ENCODE data around the gene STX3. TPM values are rescaled to one million over a fixed set of nuclear protein-coding genes. Genes with fewer than 3 reads are reported as not detected.
A peak's percentile ranks its signal among the peaks of the same experiment; 100 is the strongest.

The STX3 gene
- total RNA-seq, 1 donor: 17.9 TPM

DNA sequence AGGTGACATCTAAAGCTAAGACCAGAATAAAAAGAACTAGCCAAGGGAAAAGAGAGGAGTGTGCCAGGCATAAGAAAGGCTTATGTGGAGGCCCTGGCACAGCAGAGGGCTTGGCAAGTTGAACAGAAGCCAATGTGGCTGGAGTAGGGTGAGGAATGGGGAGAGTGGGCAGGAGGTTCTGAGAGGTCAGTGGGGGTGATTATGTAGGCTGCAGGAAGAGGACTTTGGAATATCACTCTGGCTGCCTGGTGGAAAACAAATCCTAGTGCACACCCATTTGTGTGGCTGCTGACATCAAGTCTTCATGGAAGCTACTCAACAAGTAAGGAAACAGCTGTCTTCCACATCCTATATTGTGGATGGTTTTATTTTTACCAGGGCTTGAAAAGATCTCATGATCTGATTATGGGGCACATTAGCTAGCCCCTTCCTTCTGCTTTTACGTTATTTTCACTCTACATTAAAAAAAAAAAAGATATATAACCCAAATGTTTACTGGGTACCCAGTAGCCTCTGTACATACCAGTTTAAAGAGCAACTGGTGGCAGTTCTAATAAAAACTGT lies 52.0 kb downstream of the STX3 start:
- TF ChIP-seq, protein P1, sequence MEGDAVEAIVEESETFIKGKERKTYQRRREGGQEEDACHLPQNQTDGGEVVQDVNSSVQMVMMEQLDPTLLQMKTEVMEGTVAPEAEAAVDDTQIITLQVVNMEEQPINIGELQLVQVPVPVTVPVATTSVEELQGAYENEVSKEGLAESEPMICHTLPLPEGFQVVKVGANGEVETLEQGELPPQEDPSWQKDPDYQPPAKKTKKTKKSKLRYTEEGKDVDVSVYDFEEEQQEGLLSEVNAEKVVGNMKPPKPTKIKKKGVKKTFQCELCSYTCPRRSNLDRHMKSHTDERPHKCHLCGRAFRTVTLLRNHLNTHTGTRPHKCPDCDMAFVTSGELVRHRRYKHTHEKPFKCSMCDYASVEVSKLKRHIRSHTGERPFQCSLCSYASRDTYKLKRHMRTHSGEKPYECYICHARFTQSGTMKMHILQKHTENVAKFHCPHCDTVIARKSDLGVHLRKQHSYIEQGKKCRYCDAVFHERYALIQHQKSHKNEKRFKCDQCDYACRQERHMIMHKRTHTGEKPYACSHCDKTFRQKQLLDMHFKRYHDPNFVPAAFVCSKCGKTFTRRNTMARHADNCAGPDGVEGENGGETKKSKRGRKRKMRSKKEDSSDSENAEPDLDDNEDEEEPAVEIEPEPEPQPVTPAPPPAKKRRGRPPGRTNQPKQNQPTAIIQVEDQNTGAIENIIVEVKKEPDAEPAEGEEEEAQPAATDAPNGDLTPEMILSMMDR (IDR thresholded peaks at IDR 0.05; ENCODE audit: insufficient read depth, low read length): no peak
- H3K4me3 ChIP-seq (ENCODE audit: low read depth, low read length): no peak overlapping the region
- DNase-seq (ENCODE audit: low read depth): no peak

DNA sequence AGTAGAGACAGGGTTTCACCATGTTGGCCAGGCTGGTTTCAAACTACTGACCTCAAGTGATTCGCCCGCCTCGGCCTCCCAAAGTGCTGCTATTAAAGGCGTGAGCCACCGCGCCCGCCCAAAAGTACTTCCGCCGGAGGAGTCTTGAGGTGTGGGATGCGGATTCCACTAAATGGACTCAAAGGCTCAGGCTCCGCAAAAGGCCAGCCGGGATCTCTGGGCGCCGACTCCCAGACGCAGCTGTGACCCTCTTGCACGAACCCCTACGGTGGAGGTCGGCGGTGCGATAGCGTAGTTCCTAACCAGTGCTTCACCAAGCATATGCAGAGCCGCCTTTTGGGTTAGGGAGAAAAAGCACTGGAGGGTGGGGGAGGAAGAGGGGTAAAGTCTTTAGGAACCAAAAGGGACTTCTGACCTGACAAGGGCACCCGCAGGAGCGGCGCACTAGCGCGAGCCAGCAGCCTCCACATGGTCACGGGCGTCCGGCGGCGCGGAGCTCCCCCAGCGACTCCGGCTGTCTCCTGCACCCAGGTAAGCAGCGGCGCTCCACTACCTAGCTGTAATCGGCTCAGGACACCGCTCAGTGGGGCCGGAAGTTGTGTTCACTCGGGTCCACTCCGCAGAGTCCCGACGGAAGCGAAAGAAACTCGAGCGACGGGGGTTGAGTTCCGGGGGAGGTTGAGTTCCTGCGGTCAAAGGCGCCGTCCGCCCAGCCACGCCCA lies 55.2 kb downstream of the STX3 start, which contains the start of gene MRPL16:
TSS of gene MRPL16 (minus strand) at position 590 of the 722 bp plus-strand sequence. CDS start at position 470, 120 bp downstream.
- peak within 1 kb of the TSS; percentile 100 for H3K4me3 ChIP-seq (ENCODE audit: low read depth, low read length)
- TF ChIP-seq, protein P1 (IDR thresholded peaks at IDR 0.05; ENCODE audit: insufficient read depth, low read length): no peak
- peak; percentile 90 for DNase-seq (ENCODE audit: low read depth)

DNA sequence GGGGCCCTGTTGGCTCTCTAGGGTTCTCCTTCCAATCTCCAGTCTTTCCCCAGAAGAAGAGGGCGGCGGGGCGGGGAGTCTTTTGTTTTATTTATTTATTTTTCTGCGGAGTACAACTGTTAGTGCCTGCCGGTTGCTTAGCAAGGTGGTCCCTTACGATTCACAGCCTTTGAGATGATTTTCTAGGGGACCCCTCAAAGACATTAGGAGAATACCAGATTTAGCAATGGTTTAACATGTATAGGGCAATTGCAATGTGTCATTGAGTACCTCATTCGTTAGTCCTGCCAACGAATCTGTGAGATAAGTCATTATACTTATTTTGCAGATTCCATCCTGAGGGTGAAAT lies 55.7 kb downstream of the STX3 start:
- DNase-seq (ENCODE audit: low read depth): no peak
- H3K4me3 ChIP-seq (ENCODE audit: low read depth, low read length): peak overlapping the region; percentile 100
- TF ChIP-seq, protein P1 (IDR thresholded peaks at IDR 0.05; ENCODE audit: insufficient read depth, low read length): no peak

DNA sequence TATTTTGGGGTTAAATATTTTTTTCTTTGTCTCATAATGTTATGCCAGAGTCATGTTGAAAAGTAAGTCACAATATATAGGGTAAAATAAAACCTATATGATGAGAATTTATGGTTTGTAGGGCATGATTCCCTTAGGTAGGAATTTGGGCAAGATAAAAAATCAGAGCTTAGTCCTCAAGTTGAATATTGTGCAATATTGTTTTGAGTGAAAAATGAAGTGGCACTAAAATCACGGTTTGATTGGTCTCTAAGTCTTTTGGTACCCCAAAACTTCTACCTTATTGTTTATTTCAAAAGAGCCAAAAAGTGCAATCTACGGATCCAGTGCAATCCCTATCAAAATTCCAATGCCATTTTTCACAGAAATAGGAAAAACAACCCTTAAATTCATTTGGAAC lies 57.0 kb downstream of the STX3 start:
- TF ChIP-seq, protein P1 (IDR thresholded peaks at IDR 0.05; ENCODE audit: insufficient read depth, low read length): no peak
- H3K4me3 ChIP-seq (ENCODE audit: low read depth, low read length): no peak overlapping the region
- no peak for DNase-seq (ENCODE audit: low read depth)

DNA sequence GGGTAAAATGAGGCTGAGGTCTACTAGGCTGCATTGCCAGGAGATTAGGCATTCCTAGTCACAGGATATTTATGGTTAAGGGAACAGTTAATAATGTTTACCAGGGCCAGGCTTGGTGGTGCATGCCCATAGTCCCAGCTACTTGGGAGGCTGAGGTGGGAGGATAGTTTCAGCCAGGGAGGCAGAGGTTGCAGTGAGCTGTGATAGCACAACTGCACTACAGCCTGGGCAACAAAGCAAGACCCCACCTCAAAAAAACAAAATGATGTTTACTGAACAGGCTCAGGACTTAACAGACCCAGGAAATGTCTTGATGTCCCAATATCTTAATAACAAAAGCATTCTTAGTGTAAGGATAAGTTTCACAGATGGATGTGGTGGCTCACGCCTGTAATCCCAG lies 58.2 kb downstream of the STX3 start:
- TF ChIP-seq, protein P1 (IDR thresholded peaks at IDR 0.05; ENCODE audit: insufficient read depth, low read length): no peak
- no peak overlapping the region for H3K4me3 ChIP-seq (ENCODE audit: low read depth, low read length)
- no peak for DNase-seq (ENCODE audit: low read depth)

DNA sequence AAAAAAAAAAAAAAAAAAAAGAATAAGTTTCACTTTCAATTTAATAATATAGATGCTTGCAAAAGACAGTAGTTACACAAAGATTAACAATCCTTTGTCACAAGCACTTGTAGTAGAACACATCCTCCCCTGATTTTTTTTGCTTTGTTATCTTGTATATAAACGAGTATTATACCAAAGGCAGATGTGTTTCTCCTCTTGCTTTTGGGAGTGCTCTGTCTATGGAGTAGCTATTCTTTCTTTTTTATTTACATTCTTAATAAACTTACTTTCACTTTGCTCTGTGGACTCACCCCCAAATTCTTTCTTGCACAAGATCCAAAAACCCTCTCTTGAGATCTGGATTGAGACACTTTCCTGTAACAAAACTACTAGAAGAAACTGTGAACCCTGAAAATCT lies 58.8 kb downstream of the STX3 start:
- DNase-seq (ENCODE audit: low read depth): no peak
- no peak overlapping the region for H3K4me3 ChIP-seq (ENCODE audit: low read depth, low read length)
- TF ChIP-seq, protein P1 (IDR thresholded peaks at IDR 0.05; ENCODE audit: insufficient read depth, low read length): no peak
